Skin of body (tissue), 2 donors: ENCODE results near the gene NFATC1. TPM values are rescaled to one million over a fixed set of nuclear protein-coding genes. Genes with fewer than 3 reads are reported as not detected.
"Not testable (repeated sequence)": the region's sequence is repeated elsewhere in the genome, so short reads cannot be mapped to it uniquely, and the experiment has no call there.

Experiments
- DNase-seq: peaks from one replicate; lab custom pipeline; 2025; lab: John Stamatoyannopoulos, UW
- total RNA-seq: library from RNA; depleted of rRNA; stranded (reverse); fragments of >200 nt; gene quantifications from one replicate; pipeline ENCODE4 v1.2.3, GENCODE V29; 2014

NFATC1 gene
- total RNA-seq, 1 donor from 2014 or later, result 18.7 TPM

DNA sequence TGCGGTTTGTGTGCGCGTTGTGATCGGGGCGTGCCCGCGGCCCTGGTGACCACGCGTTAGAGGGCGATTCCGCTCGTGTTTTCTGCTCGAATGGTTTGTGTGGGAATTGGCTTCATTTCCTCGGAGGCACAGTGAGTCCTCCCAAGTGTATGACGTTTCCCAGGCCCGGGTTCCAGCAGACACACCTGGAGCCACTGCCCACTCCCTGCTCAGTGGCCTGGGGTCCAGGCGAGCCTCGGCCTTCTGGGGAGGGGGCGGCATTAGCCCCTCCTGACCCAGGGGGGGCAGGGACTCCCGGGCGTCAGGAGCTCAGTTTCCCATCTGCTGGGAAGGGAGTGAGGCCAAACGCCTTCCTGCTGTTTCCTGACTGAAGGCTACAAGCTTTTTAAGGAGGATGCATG is 92.1 kb downstream of the NFATC1 start:
- no peak for DNase-seq

- no peak for DNase-seq
Observed at GRCh38 chr18:79488311-79489050, 92.8 kb downstream of the NFATC1 start.

GRCh38 chr18:79489051-79489898 is 93.5 kb downstream of the NFATC1 start:
- DNase-seq, result no peak

DNA sequence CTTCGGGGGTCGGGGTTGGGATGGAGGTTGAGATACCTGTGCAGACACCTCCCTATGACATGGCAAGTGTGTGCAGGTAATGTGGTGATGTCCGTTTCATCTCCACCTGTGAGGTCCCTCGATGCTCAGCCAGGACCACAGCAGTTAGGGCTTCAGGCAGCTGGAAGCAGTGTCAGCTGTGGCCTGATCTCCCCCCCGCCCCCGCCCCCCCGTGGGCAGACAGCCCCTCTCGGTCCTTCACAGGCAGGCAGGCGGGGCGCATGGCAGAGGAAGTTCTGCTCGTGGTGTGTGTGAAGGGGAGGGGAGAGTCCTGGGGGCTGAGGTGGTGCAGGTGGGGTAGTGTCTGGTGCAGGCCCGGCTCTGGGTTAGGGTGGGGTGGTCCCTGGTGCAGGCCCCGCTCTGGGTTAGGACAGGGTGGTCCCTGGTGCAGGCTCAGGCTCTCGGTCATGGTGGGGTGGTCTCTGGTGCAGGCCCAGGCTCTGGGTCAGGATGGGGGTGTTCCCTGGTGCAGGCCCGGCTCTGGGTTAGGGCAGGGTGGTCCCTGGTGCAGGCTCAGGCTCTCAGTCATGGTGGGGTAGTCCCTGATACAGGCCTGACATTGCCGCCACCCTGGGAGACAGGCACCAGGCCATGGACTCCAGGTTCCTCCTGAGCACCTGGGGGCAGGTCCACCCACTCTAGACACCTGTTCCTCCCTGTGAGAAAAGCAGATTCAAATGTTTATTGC is 94.3 kb downstream of the NFATC1 start:
- no peak for DNase-seq

DNA sequence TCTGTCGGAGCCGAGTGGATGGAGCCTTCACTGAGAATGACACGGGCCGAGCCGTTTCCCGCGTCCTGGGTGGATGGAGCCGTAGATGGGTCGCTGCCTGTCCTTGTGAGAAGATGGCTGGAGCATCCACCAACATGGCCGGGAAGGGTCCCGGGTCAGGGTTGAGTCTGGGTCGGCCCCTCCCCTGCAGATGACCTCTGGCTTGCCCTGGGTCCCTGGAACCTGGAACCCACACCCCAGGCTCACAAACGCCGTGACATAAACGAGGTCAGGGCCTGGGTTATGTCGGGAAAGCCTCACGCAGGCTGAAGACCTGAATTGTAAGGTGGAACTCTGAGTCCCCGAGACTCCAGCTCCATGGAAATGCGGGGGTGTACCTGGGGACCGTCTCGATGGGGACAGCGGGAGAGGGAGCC is 94.9 kb downstream of the NFATC1 start:
- DNase-seq, result no peak

DNA sequence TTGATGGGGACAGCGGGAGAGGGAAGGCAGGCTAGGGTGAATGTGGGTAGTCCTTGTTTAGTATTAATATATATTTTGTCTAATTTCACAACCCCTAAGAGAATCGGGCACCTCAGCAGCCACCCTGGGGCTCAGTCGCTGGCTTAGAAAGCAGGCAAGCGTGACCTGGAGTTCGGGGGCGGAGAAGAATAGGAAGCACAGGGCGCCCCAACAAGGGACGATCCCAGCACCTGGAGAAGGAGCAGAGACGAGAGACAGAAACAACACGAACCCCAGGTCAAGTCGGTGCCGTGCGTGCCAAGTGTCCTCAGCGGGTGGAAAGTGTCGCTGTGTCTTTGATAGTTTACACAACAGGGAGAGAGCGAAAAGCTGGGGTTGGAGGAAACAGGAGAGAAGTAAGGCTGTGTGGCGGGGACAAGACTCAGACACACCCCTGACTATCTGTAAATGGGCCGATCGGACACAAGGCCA is 95.4 kb downstream of the NFATC1 start:
- no peak for DNase-seq

DNA sequence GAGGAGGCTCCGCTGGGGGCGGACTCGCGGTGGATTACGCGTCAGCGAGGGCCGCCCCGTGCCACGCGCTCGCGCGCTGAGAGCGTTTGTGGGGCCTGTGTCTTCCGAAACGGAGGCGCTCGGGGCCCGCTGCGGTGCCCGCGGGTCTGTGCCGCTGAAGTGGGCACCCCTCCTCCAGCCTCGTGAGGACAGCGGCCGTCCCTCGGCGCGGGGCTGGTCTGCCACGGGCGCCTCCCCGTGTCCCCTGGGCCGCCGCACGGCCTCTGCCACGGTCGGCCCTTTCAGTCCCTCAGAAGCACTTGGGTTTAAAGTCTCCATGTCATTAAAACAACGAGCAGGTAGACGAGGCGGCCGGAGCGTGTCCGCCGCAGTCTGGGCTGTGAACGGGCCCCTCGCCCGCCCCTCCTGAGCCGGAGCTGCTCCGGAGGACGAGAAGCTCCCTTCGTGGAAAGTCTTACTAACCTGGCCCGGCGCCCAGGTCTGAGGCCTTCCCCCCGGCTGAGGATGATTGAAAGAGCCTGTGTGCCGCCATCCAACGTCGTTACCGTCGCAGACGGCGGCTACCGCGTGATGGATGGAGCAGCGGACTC is 97.6 kb downstream of the NFATC1 start:
- DNase-seq, result no peak

- no peak for DNase-seq
Observed at GRCh38 chr18:79493801-79494211, 98.1 kb downstream of the NFATC1 start.

DNA sequence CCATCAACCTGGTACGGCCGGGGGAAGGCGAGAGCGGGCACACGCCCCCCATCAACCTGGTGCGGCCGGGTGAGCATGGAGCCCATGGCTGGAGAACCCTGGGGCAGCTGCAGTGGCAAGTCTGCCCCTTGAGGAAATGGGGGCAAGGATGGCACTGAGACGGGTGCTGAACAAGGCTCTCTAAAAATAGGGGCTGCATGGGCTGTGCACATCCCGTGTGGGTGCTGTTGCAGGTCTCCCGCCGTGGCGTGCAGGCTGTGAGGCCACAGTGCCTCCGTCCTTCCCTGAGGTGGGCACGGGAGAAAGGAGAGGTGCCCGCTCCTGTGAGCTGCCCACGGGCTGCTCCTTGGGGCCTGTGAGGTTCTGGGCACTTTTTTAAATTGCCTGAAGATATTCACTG is 99.2 kb downstream of the NFATC1 start:
- DNase-seq, result no peak

DNA sequence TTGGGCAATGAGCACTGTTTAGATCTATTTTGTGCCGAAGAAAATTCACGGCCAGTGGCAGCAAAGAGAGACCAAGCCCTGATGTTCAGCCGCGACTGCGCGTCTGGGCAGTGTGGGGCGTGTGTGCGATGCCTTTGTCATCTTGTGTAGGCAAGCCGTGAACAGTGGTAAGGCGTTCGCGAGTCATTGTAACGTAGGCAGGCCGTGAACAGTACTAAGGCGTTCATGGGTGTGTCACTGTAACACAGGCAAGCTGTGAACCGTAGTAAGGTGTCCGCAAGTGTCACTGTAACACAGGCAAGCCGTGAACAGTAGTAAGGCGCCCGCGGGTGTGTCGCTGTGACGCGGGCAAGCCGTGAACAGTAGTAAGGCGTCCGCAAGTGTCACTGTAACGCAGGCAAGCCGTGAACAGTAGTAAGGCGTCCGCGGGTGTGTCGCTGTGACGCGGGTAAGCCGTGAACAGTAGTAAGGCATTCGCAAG is 99.9 kb downstream of the NFATC1 start:
- no peak for DNase-seq

GRCh38 chr18:79496237-79496977 is 100.7 kb downstream of the NFATC1 start:
- DNase-seq, result no peak

- DNase-seq, result peak; percentile 93
Observed at GRCh38 chr18:79496978-79497637, 101.4 kb downstream of the NFATC1 start.

DNA sequence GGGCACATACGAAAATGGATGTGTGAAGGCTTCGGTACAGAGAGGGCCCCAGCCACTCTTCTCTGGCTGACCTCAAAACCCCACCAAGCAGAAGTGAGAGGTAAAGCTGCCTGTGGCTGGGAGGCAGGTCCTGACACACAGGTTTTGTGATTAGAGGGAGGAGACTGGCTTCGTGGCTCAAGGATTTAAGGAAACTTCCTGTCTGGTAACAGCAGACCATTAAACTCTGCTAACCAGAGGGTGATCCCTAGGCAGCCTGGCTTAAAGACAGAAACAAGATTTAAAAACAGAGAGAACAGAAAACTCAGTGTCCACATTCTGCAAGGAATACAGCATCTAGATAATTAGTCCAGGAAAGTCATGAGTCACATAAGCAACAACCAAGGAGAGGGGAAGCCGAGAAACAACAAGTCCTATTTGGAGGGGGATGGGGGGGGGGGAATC is 101.9 kb downstream of the NFATC1 start:
- DNase-seq, result peak; percentile 11

GRCh38 chr18:79498662-79499061 is 102.9 kb downstream of the NFATC1 start:
- DNase-seq, result peak; percentile 24

- no peak for DNase-seq
Observed at GRCh38 chr18:79501006-79501405, 105.3 kb downstream of the NFATC1 start.

DNA sequence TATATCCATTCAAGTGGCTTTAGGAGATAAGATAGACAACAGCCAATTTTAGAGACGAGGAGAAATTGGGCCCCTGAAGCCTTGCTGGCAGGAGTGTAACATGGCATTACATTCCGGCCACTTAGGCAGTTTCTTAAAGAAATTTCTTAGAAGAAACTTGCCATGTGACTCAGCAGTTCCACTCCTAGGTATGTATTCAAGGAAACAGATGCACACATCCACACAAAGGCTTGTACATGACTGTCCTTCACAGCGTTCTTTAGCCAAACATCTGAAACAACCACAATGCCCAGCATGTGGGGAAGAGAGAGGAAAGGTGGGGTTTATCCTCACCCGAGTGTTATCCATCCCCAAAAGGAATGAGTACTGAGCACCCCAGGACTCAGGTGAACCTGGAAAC is 107.1 kb downstream of the NFATC1 start:
- DNase-seq, result no peak

DNA sequence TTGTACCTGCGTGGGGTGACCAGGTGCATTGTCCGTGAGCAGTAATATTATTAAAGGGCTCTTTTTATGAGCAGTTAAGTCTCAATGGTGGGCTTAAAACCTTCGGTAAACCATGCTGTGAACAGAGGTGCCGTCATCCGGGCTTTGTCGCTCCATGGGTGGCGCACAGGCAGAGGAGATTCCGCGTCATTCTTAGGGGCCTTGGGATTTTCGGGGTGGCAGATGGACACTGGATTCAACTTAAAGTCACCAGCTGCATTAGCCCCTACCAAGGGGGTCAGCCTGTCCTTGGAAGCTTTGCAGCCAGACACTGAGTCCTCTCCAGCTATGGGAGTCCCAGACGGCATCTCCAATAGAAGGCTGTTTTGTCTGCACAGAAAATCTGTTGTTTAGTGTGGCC is 107.7 kb downstream of the NFATC1 start:
- no peak for DNase-seq

DNA sequence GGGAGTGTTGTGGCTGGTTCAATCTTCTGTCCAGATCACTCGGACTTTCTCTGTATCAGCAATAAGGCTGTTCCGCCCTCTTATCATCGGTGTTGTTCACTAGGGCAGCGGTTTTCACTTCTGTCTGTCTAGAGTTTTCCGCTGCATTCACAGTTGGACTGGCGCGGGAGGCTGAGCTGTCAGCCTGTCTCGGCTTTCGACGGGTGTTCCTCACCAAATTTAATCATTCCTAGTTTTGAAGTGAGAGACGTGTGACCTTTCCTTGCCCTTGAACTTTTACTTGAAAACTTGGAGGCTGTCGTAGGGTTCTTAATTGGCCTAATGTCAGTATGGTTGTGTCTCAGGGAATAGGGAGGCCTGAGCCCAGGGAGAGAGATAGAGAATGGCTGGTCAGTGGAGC is 108.3 kb downstream of the NFATC1 start:
- no peak for DNase-seq

- DNase-seq, result not testable (repeated sequence)
Observed at GRCh38 chr18:79504495-79504894, 108.8 kb downstream of the NFATC1 start.

DNA sequence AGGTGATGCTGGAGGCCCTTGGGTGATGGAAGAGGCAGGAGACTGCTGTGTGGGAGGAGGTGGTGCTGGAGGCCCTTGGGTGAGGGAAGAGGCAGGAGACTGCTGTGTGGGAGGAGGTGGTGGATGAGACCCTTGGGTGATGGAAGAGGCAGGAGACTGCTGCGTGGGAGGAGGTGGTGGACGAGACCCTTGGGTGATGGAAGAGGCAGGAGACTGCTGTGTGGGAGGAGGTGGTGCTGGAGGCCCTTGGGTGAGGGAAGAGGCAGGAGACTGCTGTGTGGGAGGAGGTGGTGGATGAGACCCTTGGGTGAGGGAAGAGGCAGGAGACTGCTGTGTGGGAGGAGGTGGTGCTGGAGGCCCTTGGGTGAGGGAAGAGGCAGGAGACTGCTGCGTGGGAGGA is 109.7 kb downstream of the NFATC1 start:
- DNase-seq, result not testable (repeated sequence)
